Right hindlimb (tissue), 1 donor: ENCODE measurements around the gene PDGFRB.

Experiments
- DNase-seq: peaks from one replicate; pipeline ENCODE4 v3.0.0-alpha.2; 2018

The PDGFRB gene

DNA sequence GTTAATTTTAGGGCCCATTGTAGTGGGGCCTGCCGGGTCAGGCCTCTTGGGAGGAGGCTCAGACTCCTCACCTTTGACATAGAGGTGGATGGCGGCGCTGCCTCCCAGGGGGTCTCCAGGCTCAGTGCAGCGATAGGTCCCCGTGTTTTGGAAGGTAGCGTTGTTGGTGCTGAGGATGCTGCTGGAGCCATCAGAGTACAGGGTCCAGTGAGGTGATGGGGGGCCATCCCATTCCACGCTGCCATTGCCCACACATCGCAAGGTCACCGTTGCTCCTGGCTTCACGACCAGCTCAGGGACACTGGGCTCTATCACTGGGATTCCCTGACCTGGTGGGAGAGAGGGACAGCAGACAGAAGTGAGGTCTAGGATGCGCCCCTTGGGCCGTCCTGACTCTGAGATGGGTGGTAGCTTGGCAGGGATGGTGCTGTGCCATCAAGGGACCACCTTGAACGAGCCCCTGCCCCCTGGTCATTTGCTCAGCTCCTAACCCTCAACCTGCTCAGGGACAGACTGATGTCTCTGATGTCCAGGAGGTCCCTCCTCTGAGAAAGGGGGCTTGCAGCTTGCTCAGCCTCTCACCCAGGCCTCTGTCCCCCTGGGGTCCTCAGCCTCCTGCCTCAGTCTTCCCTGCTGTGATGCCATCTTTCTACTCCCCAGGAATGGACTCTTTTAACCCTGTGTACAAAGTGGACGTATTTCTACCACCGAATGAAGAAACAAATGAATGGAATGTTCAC is 74.8 kb downstream of the PDGFRB start:
- DNase-seq: no peak

DNA sequence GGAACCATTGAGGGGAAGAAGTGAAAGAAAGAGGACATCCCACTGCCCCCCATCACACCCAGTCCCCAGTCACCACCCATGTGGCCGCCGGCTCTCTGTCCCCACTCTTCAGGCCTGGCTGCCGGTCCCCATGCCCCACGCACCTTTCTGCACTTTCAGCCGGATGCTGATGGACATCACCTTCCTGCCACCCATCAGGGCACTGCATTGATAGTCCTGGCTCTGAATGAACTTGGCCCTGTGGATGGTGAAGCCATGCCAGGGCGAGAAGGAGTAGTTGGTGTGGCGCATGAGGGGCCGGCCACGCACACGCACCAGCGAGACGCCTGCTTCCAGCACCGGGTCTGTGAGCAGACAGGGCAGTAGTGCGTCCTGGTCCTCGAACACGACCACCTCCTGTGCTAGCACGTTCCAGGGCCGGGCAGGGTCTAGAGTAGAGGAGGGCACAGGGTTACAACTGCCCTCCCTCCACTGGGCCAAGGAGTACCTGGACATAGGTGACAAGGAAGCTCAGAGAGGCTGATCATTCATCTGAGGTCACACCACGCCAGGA is 75.7 kb downstream of the PDGFRB start:
- DNase-seq: no peak

DNA sequence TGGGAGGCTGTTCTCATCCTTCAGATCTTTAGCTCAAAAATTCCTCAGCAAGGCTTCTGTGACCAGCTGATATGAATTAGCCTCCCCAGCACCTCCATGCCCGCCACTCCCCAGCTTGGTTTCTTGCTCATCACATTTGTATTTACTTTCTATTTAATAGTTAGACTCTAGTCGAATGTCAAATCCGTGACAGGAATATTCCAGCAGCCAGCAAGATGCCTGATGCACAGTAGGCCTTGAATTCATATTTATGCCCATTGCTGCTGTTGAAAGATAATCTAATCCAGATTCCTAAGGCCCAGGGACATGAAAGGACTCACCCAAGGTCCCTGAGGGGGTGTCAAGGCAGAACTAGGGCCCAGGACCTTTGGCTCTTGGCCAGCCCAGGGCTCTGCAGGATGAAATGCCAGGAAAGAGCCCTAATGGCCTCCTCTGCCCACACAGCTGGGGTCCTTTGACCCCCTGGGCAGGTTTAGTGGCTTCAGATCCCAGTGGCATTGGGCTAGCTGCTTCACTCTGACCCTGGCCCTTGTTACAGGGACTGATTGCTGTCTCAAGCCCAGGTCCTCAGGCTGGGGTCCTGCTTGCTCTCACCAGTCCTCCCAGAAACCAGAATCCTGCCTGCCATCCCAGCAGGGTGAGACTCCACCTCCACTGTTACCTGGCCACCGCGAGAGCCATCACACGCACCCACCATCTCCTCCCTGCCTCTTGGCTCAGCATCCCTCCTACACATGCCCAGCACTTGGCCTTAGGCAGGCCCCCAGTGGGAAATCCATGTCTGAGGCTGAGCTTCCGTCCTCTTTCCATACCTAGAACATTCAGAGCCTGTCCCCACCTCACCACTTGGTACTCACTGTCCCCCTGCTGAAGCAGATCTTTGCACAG is 76.6 kb downstream of the PDGFRB start:
- DNase-seq: no peak

DNA sequence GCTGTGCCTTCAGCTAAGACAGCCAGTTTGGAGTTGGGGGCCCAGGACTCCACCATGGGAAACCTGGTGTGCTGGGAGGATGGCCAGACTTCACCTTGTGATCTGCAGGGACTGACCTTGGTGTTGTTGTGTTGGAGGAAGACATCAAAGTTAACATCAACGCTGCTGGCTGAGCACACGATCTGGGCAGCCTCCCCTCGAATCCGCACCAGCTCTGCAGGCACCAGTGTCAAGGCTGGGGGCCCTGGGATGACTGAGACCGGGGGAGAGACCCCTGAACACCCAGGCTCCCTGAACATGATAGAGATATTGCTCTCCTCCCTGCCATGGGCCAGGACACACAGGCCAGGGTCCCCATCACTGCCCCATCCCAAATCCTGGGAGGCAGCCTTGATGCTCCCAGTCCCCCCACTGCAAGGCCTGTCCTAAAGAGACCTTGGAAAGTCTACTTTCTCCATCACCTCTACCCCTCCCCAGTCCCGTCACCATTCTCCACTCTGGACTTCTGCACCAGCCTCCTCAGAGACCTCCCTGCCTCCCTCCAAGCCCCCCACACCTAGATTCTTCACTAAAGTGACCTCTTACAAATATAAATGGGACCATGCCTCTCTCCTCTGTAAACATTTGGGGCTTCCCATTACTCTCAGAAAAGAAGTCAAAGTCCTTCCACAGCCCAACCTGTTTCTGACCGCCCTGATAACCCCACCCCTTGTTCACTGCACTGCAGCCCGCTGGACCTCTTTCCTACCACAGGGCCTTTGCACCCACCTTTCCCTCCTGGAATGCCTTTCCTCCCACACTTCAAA is 77.4 kb downstream of the PDGFRB start:
- DNase-seq: no peak

GRCh38 chr5:150077060-150077459 is 78.6 kb downstream of the PDGFRB start:
- no peak for DNase-seq

- DNase-seq: peak; percentile 4
Measured at GRCh38 chr5:150075806-150076205, 79.8 kb downstream of the PDGFRB start.

GRCh38 chr5:150075233-150075632 is 80.4 kb downstream of the PDGFRB start:
- DNase-seq: no peak

GRCh38 chr5:150073677-150074076 is 82.0 kb downstream of the PDGFRB start:
- peak; percentile 4 for DNase-seq

DNA sequence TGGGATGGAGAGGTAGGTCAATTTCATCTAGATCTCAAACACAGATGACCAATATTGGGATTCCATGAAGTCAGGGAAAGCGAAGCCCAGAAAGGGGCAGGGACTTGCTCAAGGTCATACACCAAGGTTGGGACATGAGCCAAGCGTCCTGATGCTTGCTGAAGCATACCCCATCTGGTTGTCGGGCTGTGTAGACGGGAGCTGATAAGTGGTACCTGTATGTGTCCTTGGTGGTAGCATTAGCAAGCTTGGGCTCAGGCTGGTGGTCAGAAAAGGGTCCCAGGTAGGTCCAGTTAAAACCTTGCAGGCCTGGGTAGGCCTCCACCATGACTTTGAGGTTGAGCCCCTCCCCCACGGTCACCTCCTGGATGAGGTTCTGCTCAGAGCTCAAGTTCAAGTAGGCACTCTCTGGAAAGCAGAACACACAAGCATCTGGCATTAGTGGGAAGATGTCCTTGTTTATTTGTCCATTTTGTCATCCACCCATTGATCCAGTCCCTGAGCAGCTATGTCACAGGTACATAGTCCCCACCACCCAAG is 82.5 kb downstream of the PDGFRB start:
- peak; percentile 4 for DNase-seq

DNA sequence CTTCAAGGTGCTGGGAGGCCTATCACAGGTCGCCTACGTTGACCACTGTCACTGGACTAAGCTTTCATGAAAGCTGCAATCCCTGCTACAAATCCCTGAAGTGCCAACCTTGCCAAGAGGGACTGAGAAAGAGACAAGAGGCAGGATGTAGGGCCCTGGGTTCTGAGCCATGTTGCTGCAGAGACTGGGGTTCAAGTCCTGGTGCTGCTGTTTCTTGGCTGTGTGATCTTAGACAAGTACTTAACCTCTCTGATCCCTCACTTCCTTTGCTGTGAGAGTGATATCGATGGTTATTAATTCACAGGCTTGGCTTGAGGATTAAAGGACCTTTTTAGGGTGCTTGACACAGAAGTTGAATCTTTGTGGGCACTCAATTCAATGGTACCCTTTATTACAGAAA is 84.8 kb downstream of the PDGFRB start:
- DNase-seq: no peak

DNA sequence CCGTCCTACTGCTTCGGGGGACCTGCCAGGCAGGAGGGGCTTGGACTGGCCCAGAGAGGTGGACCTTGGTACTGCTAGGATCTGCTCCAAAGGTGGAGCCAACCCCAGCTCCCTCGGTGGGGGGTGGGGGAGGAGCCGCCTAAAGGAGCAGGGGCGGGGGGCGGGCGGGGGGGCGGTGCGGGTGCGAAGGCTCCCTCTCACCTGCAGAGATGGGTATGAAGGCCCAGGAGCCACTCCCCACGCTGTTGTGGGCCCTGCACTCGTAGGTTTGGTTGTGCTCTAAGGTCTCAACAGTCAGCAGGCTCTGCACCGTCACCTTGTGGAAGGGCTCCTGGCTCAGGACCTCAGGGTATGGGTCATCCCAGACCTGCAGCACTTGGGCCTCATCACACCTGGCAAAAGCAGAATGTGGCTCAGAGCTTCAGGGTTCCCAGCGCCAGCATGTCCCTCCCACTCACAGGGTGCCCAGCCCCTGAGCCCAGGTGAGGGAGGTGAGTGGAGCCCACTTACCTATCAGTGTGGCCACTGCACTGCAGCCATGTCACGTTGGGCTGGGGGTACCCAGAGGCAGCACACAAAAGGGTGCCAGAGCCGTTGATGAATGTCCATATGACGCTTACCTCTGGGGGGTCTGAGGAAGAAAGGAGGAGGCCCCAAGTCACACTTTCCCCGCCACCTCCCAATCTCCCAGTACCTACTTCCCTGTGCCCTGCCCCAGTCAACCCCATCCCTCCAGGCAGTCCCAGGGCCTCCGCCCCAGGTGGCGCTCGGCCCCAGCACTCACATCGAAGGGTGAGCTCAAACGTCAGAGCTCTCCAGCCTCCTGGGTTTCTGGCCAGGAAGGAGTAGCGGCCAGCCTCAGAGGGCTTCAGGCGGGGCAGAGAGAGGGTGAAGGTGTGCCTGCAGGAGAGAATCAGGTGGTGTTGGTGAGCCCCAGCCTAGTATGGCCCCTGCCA is 85.7 kb downstream of the PDGFRB start:
- DNase-seq: peak; percentile 14

DNA sequence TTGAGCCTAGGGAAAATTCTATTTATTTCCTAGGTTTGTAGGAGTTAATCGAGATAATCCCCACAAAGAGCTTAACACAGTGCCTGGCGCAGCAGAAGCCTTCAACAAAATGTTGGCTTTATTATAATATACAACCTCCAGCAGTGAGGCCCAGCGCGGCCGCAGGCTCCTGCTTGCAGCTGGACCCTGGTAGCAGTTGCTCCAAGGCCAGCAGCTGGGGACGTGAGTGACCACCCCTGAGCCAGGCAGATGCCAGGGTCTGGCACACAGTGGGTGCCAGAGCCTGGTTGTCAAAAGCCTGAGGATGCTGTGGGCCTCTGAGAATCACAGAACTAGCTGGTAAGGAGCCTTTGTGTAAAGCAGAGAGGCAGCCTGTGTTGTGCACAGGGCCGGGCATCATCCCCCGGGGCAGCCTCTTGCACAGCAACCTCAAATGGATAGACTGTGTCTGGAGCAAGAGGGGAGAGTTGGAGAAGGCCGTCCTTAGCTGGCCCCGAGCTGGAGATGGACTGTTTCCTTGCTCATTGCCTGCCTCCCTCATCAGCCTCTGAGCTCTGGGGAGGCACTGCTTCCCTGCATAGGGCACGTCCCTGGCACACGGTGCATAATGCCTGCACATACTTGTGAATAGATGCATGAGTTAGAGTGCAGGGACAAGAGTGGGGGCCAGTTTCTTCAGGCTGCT is 86.5 kb downstream of the PDGFRB start:
- DNase-seq: peak; percentile 9

- peak; percentile 16 for DNase-seq
Measured at GRCh38 chr5:150068472-150068871, 87.2 kb downstream of the PDGFRB start.

DNA sequence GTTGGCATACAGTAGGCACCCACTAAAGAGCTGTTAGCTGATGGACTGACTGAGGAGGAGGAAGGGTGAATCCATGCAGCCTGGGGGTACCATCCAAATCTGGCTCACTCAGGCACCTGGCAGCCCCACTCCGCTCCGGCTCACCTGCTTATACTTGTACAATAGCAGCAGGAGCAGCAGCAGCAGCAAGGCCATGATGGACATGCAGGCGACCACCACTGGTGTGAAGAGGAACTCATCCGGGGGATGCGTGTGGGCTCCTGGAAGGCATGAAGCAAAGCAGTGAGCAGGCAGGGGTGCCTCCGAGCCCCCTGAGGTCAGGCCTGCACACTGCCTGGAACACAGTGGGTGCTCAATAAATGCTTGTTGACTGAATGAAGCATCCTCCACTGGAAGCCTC is 87.6 kb downstream of the PDGFRB start:
- no peak for DNase-seq

GRCh38 chr5:150067405-150067960 is 88.2 kb downstream of the PDGFRB start:
- DNase-seq: peak; percentile 9

- DNase-seq: peak; percentile 15
Measured at GRCh38 chr5:150066901-150067396, 88.7 kb downstream of the PDGFRB start.

DNA sequence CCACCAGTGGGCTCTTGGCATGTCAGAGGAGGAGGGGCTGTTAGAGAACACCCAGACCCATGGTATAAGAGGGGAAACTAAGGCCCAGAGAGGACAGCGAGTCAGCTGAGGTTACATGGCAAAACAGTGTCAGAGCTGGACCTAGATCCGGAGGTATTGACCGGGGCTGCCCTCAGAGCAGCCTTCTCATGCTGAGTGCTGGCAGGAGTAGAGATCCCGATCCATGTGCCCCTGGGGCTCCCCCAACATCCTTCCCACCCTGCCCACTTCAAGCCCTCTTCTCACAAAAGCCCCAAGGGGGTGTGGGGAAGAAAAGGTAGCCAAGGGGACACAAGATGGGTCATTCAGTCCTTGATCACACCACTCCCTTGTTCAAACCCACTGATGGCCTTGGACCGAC is 89.2 kb downstream of the PDGFRB start:
- DNase-seq: peak; percentile 9

DNA sequence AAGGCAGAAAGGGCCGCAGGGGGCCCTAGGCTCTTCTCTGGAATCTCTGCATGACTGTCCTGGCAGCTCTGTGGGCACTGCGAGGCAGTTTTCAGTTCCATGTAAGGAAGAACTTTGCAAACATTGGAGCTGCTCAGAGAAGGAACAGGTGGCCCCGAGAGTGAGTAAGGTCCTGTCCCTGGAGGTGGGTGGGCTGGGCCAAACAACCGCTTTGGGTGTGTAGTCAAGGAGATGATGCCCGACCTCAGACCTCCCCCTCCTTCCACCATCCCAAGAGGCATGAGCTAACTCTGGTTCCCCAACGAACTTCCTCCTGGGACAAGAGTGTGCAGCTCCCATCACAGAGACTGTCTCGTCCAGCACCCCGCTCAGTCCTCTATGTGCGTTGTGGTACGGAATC is 89.8 kb downstream of the PDGFRB start:
- DNase-seq: peak; percentile 28

DNA sequence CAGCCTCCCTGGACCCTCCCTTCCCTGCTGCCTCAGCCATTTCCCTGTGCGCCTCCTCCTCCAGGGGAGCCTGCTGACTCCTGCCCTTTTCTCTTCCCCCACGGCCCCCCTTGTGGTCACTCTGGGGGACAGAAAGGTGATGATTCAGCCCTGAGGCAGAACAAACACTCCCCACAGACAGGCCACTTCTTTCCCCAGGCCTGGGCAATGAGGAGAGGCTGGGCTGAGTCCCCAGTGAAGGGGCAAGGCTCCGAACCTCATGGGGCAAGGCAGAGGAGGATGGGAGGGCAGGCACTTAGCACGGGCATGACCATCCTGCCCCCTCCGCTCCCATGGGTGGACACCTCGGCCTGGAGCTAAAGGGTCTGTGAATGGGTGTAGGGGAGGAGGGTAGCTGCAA is 90.3 kb downstream of the PDGFRB start:
- DNase-seq: no peak

DNA sequence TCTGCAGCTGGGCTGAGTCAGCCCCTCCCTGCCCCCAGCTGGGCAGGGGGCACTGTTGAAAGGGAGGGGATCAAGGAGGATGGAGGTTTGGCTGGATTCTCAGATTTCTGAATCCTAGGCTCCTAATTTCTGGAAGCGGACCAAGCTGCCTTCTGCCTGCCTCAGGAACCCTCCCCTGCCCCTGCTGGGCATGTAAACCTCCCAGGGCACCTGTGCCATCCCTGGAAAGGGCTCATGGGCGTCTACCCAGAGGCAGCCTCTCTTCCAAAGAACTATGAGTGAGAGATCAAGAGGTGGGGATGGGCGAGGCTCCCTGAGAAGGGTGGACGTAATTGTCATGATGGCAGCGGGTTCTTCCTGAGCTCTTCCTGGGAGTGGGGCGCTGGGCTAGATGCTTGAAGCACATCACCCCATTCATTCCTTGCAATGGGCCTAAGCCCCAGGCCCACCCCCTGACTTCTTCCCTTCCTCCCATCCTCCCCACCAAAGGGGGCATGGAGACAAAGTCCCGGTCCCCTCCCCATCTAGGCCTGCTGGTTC is 90.9 kb downstream of the PDGFRB start:
- DNase-seq: no peak
